Ishikawa (cell line): Measurements from ENCODE around the gene SLC35A3.

ENCODE experiments used
- EP300 ChIP-seq: IDR thresholded peaks from 2 replicates; pipeline ENCODE4 v1.6.1; 2012; ENCODE audit warnings: borderline replicate concordance
- TCF12 ChIP-seq: IDR thresholded peaks from 2 replicates; pipeline ENCODE4 v1.6.1; 2012; ENCODE audit warnings: low read depth
- TEAD4 ChIP-seq: IDR thresholded peaks from 2 replicates; pipeline ENCODE4 v1.6.1; 2012
- YY1 ChIP-seq: IDR thresholded peaks from 2 replicates; pipeline ENCODE4 v1.6.1; 2012; ENCODE audit warnings: low read depth

- TF ChIP-seq TCF12 (no peak), EP300 (no peak), TEAD4 (no peak), YY1 (no peak)
Observed at GRCh38 chr1:100076319-100076718, 106.5 kb downstream of the SLC35A3 start.
